HL-60/S4 (cell line): ENCODE measurements around the gene SEC61B.
"Not testable (repeated sequence)": the region's sequence is repeated elsewhere in the genome, so short reads cannot be mapped to it uniquely, and the experiment has no call there.

Experiments
- in situ Hi-C: fragments of 300-500 bp; cut with MboI; formaldehyde crosslinking; loops from 2 replicates; pipeline ENCODE4 v1.14.3; 2022; ENCODE audit warnings: low sequenced_read_pairs

Gene SEC61B

GRCh38 chr9:99234618-99235017 is 12.5 kb downstream of the SEC61B start:
- in situ Hi-C loops: no loop called here

- in situ Hi-C loops: no loop called here
Observed at GRCh38 chr9:99235069-99235468, 13.0 kb downstream of the SEC61B start.

- in situ Hi-C loops: no loop called here
Observed at GRCh38 chr9:99235926-99236634, 14.0 kb downstream of the SEC61B start.

- in situ Hi-C loops: no loop called here
Observed at GRCh38 chr9:99237356-99237755, 15.3 kb downstream of the SEC61B start.

GRCh38 chr9:99237849-99238248 is 15.8 kb downstream of the SEC61B start:
- in situ Hi-C loops: not testable (repeated sequence)

- in situ Hi-C loops: no loop called here
Observed at GRCh38 chr9:99238331-99238730, 16.2 kb downstream of the SEC61B start.

- in situ Hi-C loops: no loop called here
Observed at GRCh38 chr9:99239341-99240060, 17.4 kb downstream of the SEC61B start.

- in situ Hi-C loops: no loop called here
Observed at GRCh38 chr9:99241106-99241505, 19.0 kb downstream of the SEC61B start.

GRCh38 chr9:99244344-99245260 is 22.5 kb downstream of the SEC61B start:
- in situ Hi-C loops: no loop called here

- in situ Hi-C loops: loop anchor here (25.0 kb wide), 1 partner anchor 763 kb away; no protein-coding TSS in a partner anchor
Observed at GRCh38 chr9:99249619-99250018, 27.5 kb downstream of the SEC61B start.

GRCh38 chr9:99251157-99251556 is 29.1 kb downstream of the SEC61B start:
- in situ Hi-C loops: loop anchor here (25.0 kb wide), 1 partner anchor 761 kb away; no protein-coding TSS in a partner anchor

- in situ Hi-C loops: loop anchor here (25.0 kb wide), 1 partner anchor 759 kb away; no protein-coding TSS in a partner anchor
Observed at GRCh38 chr9:99253134-99253533, 31.1 kb downstream of the SEC61B start.

- in situ Hi-C loops: loop anchor here (25.0 kb wide), 1 partner anchor 758 kb away; no protein-coding TSS in a partner anchor
Observed at GRCh38 chr9:99253772-99254431, 31.8 kb downstream of the SEC61B start.

- in situ Hi-C loops: loop anchor here (25.0 kb wide), 1 partner anchor 757 kb away; no protein-coding TSS in a partner anchor
Observed at GRCh38 chr9:99255651-99256050, 33.6 kb downstream of the SEC61B start.

GRCh38 chr9:99257723-99258389 is 35.8 kb downstream of the SEC61B start:
- in situ Hi-C loops: loop anchor here (25.0 kb wide), 1 partner anchor 754 kb away; no protein-coding TSS in a partner anchor

- in situ Hi-C loops: loop anchor here (25.0 kb wide), 1 partner anchor 753 kb away; no protein-coding TSS in a partner anchor
Observed at GRCh38 chr9:99259231-99259918, 37.3 kb downstream of the SEC61B start.

GRCh38 chr9:99261923-99262322 is 39.8 kb downstream of the SEC61B start:
- in situ Hi-C loops: loop anchor here (25.0 kb wide), 1 partner anchor 750 kb away; no protein-coding TSS in a partner anchor

- in situ Hi-C loops: loop anchor here (25.0 kb wide), 1 partner anchor 749 kb away; no protein-coding TSS in a partner anchor
Observed at GRCh38 chr9:99262949-99263418, 40.9 kb downstream of the SEC61B start.
